B cell (primary cell): Measurements from ENCODE around the gene CD52. TPM values are rescaled to one million over a fixed set of nuclear protein-coding genes. Genes with fewer than 3 reads are reported as not detected.

Experiments
- ATAC-seq: fragments of 200-7000 bp; cut with Tn5 transposase; one replicate; pipeline ENCODE4 v1.10.0; 2021; ENCODE audit warnings: low read depth, mild to moderate bottlenecking, moderate number of reproducible peaks, moderate library complexity
- CTCF ChIA-PET: fragments of 350-600 bp; sonication (Branson Sonifier 250); formaldehyde crosslinking; loops from one replicate; lab custom pipeline; 2021; ENCODE audit warnings: antibody characterized with exemption, inconsistent platforms; lab: Charles Lee
- POLR2A ChIA-PET: fragments of 350-600 bp; sonication (Branson Sonifier 250); formaldehyde crosslinking; loops from one replicate; lab custom pipeline; 2021; ENCODE audit warnings: antibody characterized with exemption; lab: Charles Lee
- DNase-seq: peaks from one replicate; pipeline ENCODE4 v3.0.0; 2013
- H2AFZ ChIP-seq: 2 replicates; pipeline ENCODE4 v1.6.1; 2012; ENCODE audit warnings: mild to moderate bottlenecking, low read depth, low read length; ENCODE audit not compliant: insufficient read depth, poor library complexity, severe bottlenecking
- H3K27ac ChIP-seq, 2 donors: 1 replicate in 1 of 2; 2 replicates in 1 of 2; pipeline ENCODE4 v1.5.1; 2012 to 2013; ENCODE audit warnings: low read length in 2 of 2, mild to moderate bottlenecking in 2 of 2, moderate library complexity in 1 of 2
- H3K27me3 ChIP-seq, 4 experiments: fragments of 200-600 bp in 1 of 4; sonication (generic) in 1 of 4; replicated peaks in 1 of 4; 1 replicate in 2 of 4; 2 replicates in 2 of 4; pipeline versions ENCODE4 v1.6.1 to v1.7.0; 2013 to 2016; ENCODE audit warnings: low read length in 3 of 4, mild to moderate bottlenecking in 2 of 4, mixed read lengths in 1 of 4, moderate library complexity in 1 of 4; ENCODE audit not compliant: insufficient read depth in 4 of 4, control insufficient read depth in 3 of 4; ENCODE audit errors: control extremely low read depth in 1 of 4
- H3K36me3 ChIP-seq, 2 experiments: replicated peaks in 1 of 2; 1 replicate in 1 of 2; 2 replicates in 1 of 2; pipeline versions ENCODE4 v1.6.1 to v1.7.1; 2013; ENCODE audit warnings: low read length in 1 of 2; ENCODE audit not compliant: insufficient read depth in 2 of 2, control insufficient read depth in 1 of 2; ENCODE audit errors: control extremely low read depth in 1 of 2, extremely low read depth in 1 of 2
- H3K4me1 ChIP-seq, 2 donors: fragments of 200-600 bp in 1 of 2; sonication (generic) in 1 of 2; 1 replicate in 1 of 2; 2 replicates in 1 of 2; pipeline versions ENCODE4 v1.5.1 to v1.6.1; 2013 to 2017; ENCODE audit warnings: low read length in 2 of 2; ENCODE audit not compliant: control insufficient read depth in 2 of 2, insufficient read depth in 2 of 2
- H3K4me2 ChIP-seq: replicated peaks from 2 replicates; pipeline ENCODE3; 2012; ENCODE audit warnings: mild to moderate bottlenecking, low read depth, low read length; ENCODE audit not compliant: poor library complexity, severe bottlenecking
- H3K4me3 ChIP-seq, 5 experiments: fragments of 200-600 bp in 1 of 5; sonication (generic) in 1 of 5; 1 replicate in 3 of 5; 2 replicates in 2 of 5; pipeline versions ENCODE4 v1.5.1 to v1.7.0; 2011 to 2016; ENCODE audit warnings: low read length in 4 of 5, mild to moderate bottlenecking in 4 of 5, low read depth in 2 of 5, control low read depth in 1 of 5, moderate library complexity in 1 of 5; ENCODE audit not compliant: insufficient read depth in 1 of 5; ENCODE audit errors: control extremely low read depth in 1 of 5, extremely low read depth in 1 of 5
- H3K79me2 ChIP-seq: fragments of 200-600 bp; sonication (generic); one replicate; pipeline ENCODE4 v1.6.0; 2016; ENCODE audit warnings: low read length; ENCODE audit not compliant: control insufficient read depth, insufficient read depth
- H3K9ac ChIP-seq: fragments of 200-600 bp; sonication (generic); 2 replicates; pipeline ENCODE4 v1.6.1; 2017; ENCODE audit warnings: mild to moderate bottlenecking, low read length, moderate library complexity
- H3K9me3 ChIP-seq, 3 donors: one replicate each; pipeline versions ENCODE4 v1.6.1 to v1.7.1; 2013; ENCODE audit warnings: low read length in 2 of 3; ENCODE audit not compliant: control insufficient read depth in 2 of 3, insufficient read depth in 1 of 3; ENCODE audit errors: control extremely low read depth in 1 of 3
- H4K20me1 ChIP-seq: 2 replicates; pipeline ENCODE4 v1.6.0; 2012; ENCODE audit warnings: mild to moderate bottlenecking, low read length; ENCODE audit not compliant: insufficient read depth, control insufficient read depth, poor library complexity, severe bottlenecking
- H3K27ac Mint-ChIP-seq: one replicate; pipeline ENCODE4 v1.8.0; 2021; ENCODE audit warnings: mixed read lengths
- H3K27me3 Mint-ChIP-seq: one replicate; pipeline ENCODE4 v1.8.0; 2021; ENCODE audit warnings: mixed read lengths
- H3K4me1 Mint-ChIP-seq: one replicate; pipeline ENCODE4 v1.8.0; 2021; ENCODE audit warnings: mixed read lengths
- H3K4me3 Mint-ChIP-seq: one replicate; pipeline ENCODE4 v1.8.0; 2021; ENCODE audit warnings: mixed read lengths
- H3K9me3 Mint-ChIP-seq: one replicate; pipeline ENCODE4 v1.8.0; 2022; ENCODE audit warnings: mixed read lengths; ENCODE audit not compliant: insufficient read depth
- CTCF ChIP-seq: fragments of 200-600 bp; IDR thresholded peaks from one replicate; pipeline ENCODE4 v1.8.0; 2022; ENCODE audit warnings: antibody characterized with exemption, mild to moderate bottlenecking
- EZH2 ChIP-seq: IDR thresholded peaks from 2 replicates; pipeline ENCODE4 v1.6.1; 2012; ENCODE audit warnings: borderline replicate concordance, low read depth, mild to moderate bottlenecking, moderate library complexity, low read length; ENCODE audit not compliant: insufficient read depth, poor library complexity, severe bottlenecking
- WGBS: methylation state at CpG from one replicate; pipeline ENCODE4 v1.1.5; 2013; ENCODE audit warnings: missing lambda C conversion rate; ENCODE audit not compliant: insufficient coverage; 5-methylcytosine and 5-hydroxymethylcytosine counted together
- intact Hi-C: fragments of 100-400 bp; cut with micrococcal nuclease; formaldehyde crosslinking; loops from one replicate; pipeline ENCODE4 v1.10.0; 2022
- polyA plus RNA-seq: library from polyadenylated mRNA; depleted of rRNA; stranded (reverse); fragments of >200 nt; gene quantifications from 2 replicates; pipeline ENCODE4 v1.2.3, GENCODE V29; 2012
- total RNA-seq, 2 donors: library from RNA; stranded (reverse); fragments of 120-200 nt in 1 of 2; gene quantifications; 1 replicate in 1 of 2; 2 replicates in 1 of 2; pipeline versions ENCODE4 v1.2.3 to v1.2.4, GENCODE V29; 2013 to 2022

The CD52 gene
- total and polyA plus RNA-seq, 2 donors (not counting 1 experiment from before 2014, with no cell fraction given), result 1,116 to 1,597 TPM

- 94% methylated on average over 2 of the region's 2 CpGs for WGBS
- H3K9ac ChIP-seq, result no peak overlapping the region
- peak overlapping the region; percentile 66 for H3K4me3 Mint-ChIP-seq
Observed at GRCh38 chr1:26276432-26276838, 41.3 kb upstream of the CD52 start.

More at GRCh38 chr1:26276432-26276838, 41.3 kb upstream of the CD52 start:
- no peak for DNase-seq
- peaks cover 0 to 19% of the 10 kb centered on the region in 2 experiments for H3K36me3 ChIP-seq
- ChIA-PET CTCF (interaction anchor here (0.7 to 26.4 kb wide), 11 partner anchors 11 to 141 kb away, joined by 3 to 1400 read pairs (median 12); partner anchors contain the start of genes C1orf232, CD52, CEP85 and UBXN11), POLR2A (interaction anchor here (0.6 to 21.9 kb wide), 4 partner anchors 9 to 50 kb away, joined by 4 to 1239 read pairs (median 12); partner anchors contain the start of gene CD52)
- peaks cover 16% of the 10 kb centered on the region for H4K20me1 ChIP-seq
- Mint-ChIP-seq H3K4me1 (peaks cover 48% of the 10 kb centered on the region), H3K27me3 (no peaks in the 10 kb centered on the region), H3K27ac (peak overlapping the region; percentile 89), H3K9me3 (no peaks in the 10 kb centered on the region)
- H3K27ac ChIP-seq, result peak overlapping the region in 1 of 2 donors; percentile 68
- no peak overlapping the region for H3K4me3 ChIP-seq
- peak overlapping the region; percentile 47 for H3K4me2 ChIP-seq
- intact Hi-C loops, result loop anchor here (1.0 kb wide), 2 partner anchors 8 to 13 kb away; no protein-coding TSS in a partner anchor
- H3K4me1 ChIP-seq, result peaks cover 38 to 59% of the 10 kb centered on the region in 2 donors
- peaks cover 26% of the 10 kb centered on the region for H3K79me2 ChIP-seq
- TF ChIP-seq CTCF, result no peak
- TF ChIP-seq EZH2, result no peak
- H3K27me3 ChIP-seq, result no peaks in the 10 kb centered on the region
- H3K9me3 ChIP-seq, result no peaks in the 10 kb centered on the region
- peak; percentile 39 for ATAC-seq
- H2AFZ ChIP-seq, result no peak overlapping the region
